LNCAP (cell line): ENCODE data around the gene TNFRSF8.
A peak's percentile ranks its signal among the peaks of the same experiment; 100 is the strongest.

Source experiments
- TF ChIP-seq, protein P1 (sequence below): fragments of 450-650 bp; IDR thresholded peaks from 2 replicates; pipeline ENCODE4 v1.5.1; 2017; ENCODE audit warnings: mild to moderate bottlenecking

The TNFRSF8 gene

DNA sequence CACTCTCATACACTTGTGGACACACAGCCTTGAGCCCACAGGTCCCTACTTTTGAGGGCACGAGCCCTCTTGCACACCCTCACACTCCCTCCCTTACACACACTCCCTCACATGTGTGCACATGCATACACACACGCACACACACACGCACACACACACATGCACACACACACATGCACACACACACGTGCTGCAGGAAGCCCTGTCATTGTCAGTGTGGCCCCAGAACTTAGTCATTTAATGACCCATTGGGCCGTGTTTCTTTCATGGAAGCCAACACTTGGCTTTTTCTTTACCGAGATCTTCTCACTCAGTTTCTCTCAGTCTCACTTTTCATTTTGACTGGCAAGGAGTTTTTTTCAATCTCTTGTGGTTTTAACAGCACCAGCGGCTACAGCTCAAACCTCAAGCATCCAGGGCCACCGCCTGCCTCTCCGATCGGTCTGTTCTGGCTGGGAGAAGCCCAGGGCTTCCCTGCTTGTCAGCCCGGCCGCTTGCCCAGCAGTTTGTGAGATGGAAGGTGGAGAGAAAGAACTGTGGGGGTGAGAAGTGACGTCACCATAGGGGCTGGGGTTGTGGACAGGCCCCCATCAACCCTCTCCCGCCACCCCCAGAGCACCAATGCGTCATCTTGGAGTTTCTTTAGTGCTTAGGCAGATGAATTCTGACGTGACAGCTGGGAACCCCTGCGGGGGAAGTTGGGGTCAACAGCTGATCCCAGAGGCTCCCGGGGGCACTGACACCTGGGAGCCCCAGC is 15.8 kb upstream of the TNFRSF8 start:
- TF ChIP-seq, protein P1, sequence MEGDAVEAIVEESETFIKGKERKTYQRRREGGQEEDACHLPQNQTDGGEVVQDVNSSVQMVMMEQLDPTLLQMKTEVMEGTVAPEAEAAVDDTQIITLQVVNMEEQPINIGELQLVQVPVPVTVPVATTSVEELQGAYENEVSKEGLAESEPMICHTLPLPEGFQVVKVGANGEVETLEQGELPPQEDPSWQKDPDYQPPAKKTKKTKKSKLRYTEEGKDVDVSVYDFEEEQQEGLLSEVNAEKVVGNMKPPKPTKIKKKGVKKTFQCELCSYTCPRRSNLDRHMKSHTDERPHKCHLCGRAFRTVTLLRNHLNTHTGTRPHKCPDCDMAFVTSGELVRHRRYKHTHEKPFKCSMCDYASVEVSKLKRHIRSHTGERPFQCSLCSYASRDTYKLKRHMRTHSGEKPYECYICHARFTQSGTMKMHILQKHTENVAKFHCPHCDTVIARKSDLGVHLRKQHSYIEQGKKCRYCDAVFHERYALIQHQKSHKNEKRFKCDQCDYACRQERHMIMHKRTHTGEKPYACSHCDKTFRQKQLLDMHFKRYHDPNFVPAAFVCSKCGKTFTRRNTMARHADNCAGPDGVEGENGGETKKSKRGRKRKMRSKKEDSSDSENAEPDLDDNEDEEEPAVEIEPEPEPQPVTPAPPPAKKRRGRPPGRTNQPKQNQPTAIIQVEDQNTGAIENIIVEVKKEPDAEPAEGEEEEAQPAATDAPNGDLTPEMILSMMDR, result no peak

- TF ChIP-seq, protein P1, result no peak
Observed at GRCh38 chr1:12048372-12048771, 14.7 kb upstream of the TNFRSF8 start.

DNA sequence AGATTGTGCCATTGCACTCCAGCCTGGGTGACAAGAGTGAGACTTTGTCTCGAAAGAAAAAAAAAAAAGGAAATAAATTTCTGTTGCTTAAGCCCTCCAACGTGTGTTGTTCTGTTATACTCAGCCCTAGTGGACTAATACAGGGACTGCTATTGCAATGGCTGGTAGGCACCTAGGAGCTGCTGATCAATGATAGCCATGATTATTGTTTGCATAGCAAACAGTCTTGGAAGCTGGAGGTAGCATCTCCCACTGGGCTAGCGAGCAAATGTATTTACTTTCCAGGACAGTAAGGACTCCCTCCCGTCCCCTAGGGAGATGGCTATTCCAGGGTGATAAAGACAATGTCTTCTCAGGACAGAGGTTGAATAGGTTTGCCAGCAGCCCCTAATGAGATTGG is 13.5 kb upstream of the TNFRSF8 start:
- TF ChIP-seq, protein P1, result peak; percentile 45; the same call in 1 of the 2 replicates

DNA sequence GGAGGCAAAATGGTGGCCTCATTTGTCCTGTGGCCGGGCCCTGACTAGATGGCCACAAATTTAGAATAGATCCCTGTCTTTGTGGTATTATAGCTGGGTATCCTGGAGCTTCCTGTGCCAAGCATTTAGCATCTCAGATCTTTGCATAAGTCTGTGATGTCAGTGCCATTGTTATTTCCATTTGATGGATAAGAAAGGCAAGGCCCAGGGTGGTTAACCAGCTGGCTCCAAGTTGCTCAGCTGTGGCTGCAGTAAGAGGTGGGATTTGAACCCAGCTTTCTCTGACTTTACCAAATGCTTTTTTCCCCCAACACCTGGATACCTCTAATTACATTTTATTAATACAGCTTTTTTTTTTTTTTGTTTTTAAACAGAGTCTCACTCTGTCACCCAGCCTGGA is 11.7 kb upstream of the TNFRSF8 start:
- TF ChIP-seq, protein P1, result no peak

DNA sequence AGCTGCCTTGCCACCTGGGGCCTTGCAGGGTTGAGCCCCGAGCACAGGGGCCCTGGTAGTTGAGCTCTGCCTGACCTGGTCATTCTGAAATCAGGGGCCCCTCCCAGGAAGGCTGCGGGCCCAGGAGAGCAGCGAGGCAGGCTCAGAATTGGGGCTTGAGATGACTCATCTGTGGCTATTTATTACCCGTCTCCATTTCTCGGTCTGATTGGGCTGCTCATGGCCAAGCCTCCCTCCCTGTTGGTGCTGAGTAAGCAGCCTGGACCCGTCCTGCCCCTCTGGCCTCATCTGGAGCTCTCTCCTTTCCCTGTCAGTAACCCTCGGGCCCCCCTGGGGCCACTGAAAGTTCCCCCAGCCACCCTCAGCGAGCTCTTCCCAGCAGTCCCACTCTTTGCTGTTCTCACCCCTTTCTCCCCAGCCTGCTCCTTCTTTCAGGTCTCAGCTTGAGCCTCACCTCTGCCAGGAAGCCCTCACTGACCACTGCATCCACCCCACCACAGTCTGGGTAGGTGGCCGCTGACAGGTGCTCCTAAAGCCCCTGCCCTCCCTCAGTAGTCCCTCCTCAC is 11.0 kb upstream of the TNFRSF8 start:
- TF ChIP-seq, protein P1, result no peak

DNA sequence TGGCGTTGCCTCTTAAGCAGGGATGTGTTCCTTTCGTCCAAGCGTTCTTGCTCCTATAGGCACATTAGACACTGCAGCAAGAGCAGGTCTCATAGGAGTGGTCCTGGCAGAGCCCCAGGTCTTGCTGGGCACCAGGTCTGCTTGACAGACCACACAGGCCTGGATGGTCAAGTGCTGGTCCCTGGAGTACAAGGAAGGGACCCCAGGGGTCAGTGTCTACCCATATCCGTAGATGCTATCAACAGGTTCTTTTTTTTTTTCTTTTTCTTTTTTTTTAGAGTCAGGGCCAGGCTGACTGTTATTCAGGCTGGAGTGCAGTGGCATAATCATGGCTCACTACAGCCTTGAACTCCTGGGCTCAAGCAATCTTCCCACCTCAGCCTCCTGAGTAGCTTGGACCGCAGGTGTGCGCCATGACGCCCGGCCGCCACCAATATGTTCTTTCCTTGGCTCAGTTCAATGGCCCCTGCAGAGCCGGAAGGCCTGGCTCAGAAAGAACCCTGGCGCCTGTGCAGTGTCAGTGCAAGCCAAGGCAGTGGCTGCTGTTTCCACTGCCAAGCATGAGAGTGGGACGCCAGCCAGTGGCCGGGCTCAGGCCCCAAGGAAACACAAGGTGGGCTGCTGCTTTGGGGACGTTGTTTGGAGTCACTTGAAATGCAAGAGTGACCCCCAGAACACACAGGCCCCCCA is 10.0 kb upstream of the TNFRSF8 start:
- TF ChIP-seq, protein P1, result no peak

- TF ChIP-seq, protein P1, result no peak
Observed at GRCh38 chr1:12053752-12054548, 9.2 kb upstream of the TNFRSF8 start.
